Esophagus muscularis mucosa (tissue), 4 donors: ENCODE data around the gene OPRL1. TPM values are rescaled to one million over a fixed set of nuclear protein-coding genes. Genes with fewer than 3 reads are reported as not detected.

Source experiments
- DNase-seq: peaks from one replicate; pipeline ENCODE4 v3.0.0-alpha.2; 2017; ENCODE audit errors: extremely low spot score
- H3K27ac ChIP-seq, 4 donors: fragments of 200-600 bp; sonication (generic); replicated peaks in 1 of 4; 1 replicate in 3 of 4; 2 replicates in 1 of 4; pipeline ENCODE4 v1.5.1; 2016 to 2019; ENCODE audit warnings: mild to moderate bottlenecking in 1 of 4
- H3K27me3 ChIP-seq, 4 donors: fragments of 200-600 bp; sonication (generic); one replicate each; pipeline versions ENCODE4 v1.5.1 to v1.6.0; 2016 to 2019
- H3K36me3 ChIP-seq, 4 donors: fragments of 200-600 bp; sonication (generic); one replicate each; pipeline ENCODE4 v1.5.1; 2016 to 2019
- H3K4me1 ChIP-seq, 4 donors: fragments of 200-600 bp; sonication (generic); one replicate each; pipeline ENCODE4 v1.5.1; 2016 to 2019
- H3K4me3 ChIP-seq, 4 donors: fragments of 200-600 bp; sonication (generic); 1 replicate in 2 of 4; 2 replicates in 2 of 4; pipeline ENCODE4 v1.5.1; 2016 to 2019; ENCODE audit warnings: mild to moderate bottlenecking in 4 of 4, moderate library complexity in 1 of 4
- H3K9me3 ChIP-seq, 4 donors: fragments of 200-600 bp; sonication (generic); 1 replicate in 3 of 4; 2 replicates in 1 of 4; pipeline ENCODE4 v1.5.1; 2016 to 2019
- EP300 ChIP-seq: sonication (generic); formaldehyde crosslinking; IDR thresholded peaks from one replicate; pipeline ENCODE4 v1.6.1; 2017; ENCODE audit warnings: antibody characterized with exemption
- POLR2A ChIP-seq: fragments of 450-650 bp; IDR thresholded peaks from one replicate; pipeline ENCODE4 v1.6.1; 2017; ENCODE audit warnings: antibody characterized with exemption, moderate library complexity, mild to moderate bottlenecking, low read depth
- POLR2AphosphoS5 ChIP-seq, 2 donors: sonication (generic); formaldehyde crosslinking; IDR thresholded peaks; one replicate each; pipeline ENCODE4 v1.6.1; 2017; ENCODE audit warnings: antibody characterized with exemption in 2 of 2
- WGBS: methylation state at CpG from one replicate; pipeline ENCODE4 v1.1.5; 2018; 5-methylcytosine and 5-hydroxymethylcytosine counted together
- intact Hi-C: fragments of 100-400 bp; cut with DNase I; formaldehyde crosslinking; loops from one replicate; pipeline ENCODE4 v1.15.1; 2023
- total RNA-seq, 4 donors: library from RNA; depleted of rRNA; stranded (reverse); fragments of >200 nt; gene quantifications; one replicate each; pipeline versions ENCODE4 v1.1.0 to v1.2.1, GENCODE V29; 2016
- TF ChIP-seq, protein P1 (sequence below), 3 experiments: fragments of 200-600 bp in 2 of 3; fragments of 450-650 bp in 1 of 3; sonication (generic) in 2 of 3; IDR thresholded peaks; one replicate each; pipeline ENCODE4 v1.5.1; 2017 to 2019; ENCODE audit warnings: antibody characterized with exemption in 3 of 3, mild to moderate bottlenecking in 2 of 3, moderate library complexity in 1 of 3

Gene OPRL1
- total RNA-seq, 4 donors from 2014 or later, result 0.42 to 1.4 (median 0.87) TPM

DNA sequence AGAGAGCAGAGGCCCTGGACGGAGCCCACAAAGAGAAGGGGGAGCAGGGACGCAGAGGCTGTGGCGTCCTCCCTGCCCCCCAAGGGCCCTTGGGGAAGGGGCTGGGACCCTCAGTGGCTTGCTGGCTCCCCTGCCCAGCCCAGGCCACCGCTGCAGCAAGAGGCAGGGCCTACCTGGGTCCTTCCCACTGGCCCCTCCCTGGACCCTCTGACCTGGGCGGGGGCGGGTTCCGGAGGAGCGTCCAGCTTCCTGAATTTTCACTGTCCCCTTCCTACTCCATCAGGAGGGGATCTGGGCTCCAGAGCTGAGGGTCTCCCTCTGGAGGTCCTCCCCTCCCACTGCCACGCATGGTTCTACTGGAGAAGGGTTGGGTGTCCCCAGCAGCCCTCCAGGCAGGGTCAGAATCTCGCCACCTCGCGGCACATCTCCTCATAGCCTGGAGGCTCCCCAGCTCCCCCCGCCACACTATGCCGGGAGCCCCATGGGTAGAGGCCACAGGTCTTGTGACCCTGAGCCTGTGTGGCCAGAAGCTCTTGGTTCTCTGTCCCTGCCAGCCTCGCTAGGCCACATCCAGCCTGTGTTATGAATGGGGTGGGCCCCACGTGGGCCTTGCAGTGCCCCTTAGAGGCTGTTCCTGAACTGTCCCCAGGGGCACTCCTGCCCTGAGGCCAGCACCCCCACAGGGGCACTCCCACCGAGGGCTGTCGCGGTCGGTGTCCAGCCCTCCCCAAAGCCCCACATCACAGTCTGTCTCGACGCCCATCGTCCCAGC, 29.4 kb upstream of the OPRL1 start:
- 87% methylated on average over 5 of the region's 23 CpGs for WGBS

DNA sequence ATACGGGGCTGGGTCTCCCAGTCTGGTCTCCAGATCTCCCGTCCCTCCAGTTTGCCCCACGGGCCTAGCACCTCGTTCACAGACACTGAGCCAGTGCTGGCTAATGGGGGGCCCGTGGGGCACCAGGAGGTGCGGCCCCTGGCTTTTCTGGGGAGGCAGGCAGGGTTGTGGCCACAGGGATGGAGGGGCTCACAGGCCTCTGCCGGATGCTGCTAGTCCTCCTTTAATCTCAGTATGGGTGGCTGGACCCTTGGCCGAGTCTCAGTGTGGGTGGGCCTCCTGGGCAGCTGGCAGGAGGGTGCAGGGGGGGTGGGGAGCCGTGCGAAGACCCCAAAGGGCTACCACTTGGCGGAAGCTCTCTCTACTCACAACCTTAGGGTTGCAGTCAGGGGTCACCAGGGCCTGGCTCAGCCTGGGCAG, 28.8 kb upstream of the OPRL1 start:
- 89% methylated on average over 3 of the region's 11 CpGs for WGBS
- Histone ChIP-seq H3K36me3 (peaks cover 0 to 21% (median 0%) of the 10 kb centered on the region in 4 donors), H3K4me3 (peak overlapping the region in 3 of 4 donors; percentile 46 to 57 (median 47)), H3K9me3 (no peaks in the 10 kb centered on the region), H3K27me3 (peaks cover 0 to 100% (median 36%) of the 10 kb centered on the region in 4 donors), H3K27ac (peak overlapping the region; percentile 57 to 77 (median 74)), H3K4me1 (peaks cover 20 to 56% (median 49%) of the 10 kb centered on the region in 4 donors)
- intact Hi-C loops, result no loop called here
- TF ChIP-seq POLR2AphosphoS5 (IDR thresholded peaks at IDR 0.05), result no peak
- no peak for TF ChIP-seq EP300
- TF ChIP-seq, protein P1, sequence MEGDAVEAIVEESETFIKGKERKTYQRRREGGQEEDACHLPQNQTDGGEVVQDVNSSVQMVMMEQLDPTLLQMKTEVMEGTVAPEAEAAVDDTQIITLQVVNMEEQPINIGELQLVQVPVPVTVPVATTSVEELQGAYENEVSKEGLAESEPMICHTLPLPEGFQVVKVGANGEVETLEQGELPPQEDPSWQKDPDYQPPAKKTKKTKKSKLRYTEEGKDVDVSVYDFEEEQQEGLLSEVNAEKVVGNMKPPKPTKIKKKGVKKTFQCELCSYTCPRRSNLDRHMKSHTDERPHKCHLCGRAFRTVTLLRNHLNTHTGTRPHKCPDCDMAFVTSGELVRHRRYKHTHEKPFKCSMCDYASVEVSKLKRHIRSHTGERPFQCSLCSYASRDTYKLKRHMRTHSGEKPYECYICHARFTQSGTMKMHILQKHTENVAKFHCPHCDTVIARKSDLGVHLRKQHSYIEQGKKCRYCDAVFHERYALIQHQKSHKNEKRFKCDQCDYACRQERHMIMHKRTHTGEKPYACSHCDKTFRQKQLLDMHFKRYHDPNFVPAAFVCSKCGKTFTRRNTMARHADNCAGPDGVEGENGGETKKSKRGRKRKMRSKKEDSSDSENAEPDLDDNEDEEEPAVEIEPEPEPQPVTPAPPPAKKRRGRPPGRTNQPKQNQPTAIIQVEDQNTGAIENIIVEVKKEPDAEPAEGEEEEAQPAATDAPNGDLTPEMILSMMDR (IDR thresholded peaks at IDR 0.05), result no peak
- TF ChIP-seq POLR2A, result no peak
- DNase-seq, result no peak

More for the DNA sequence above, 29.4 kb upstream of the OPRL1 start:
- Histone ChIP-seq H3K36me3 (peaks cover 0 to 21% (median 0%) of the 10 kb centered on the region in 4 donors), H3K27me3 (peaks cover 0 to 100% (median 36%) of the 10 kb centered on the region in 4 donors), H3K9me3 (no peaks in the 10 kb centered on the region), H3K4me1 (peaks cover 20 to 55% (median 44%) of the 10 kb centered on the region in 4 donors), H3K27ac (peak overlapping the region; percentile 57 to 77 (median 74)), H3K4me3 (peak overlapping the region; percentile 45 to 57 (median 46))
- intact Hi-C loops, result no loop called here
- no peak for DNase-seq
- no peak for TF ChIP-seq POLR2AphosphoS5 (IDR thresholded peaks at IDR 0.05)
- no peak for TF ChIP-seq POLR2A
- no peak for TF ChIP-seq EP300
- TF ChIP-seq, protein P1 (IDR thresholded peaks at IDR 0.05), result no peak

DNA sequence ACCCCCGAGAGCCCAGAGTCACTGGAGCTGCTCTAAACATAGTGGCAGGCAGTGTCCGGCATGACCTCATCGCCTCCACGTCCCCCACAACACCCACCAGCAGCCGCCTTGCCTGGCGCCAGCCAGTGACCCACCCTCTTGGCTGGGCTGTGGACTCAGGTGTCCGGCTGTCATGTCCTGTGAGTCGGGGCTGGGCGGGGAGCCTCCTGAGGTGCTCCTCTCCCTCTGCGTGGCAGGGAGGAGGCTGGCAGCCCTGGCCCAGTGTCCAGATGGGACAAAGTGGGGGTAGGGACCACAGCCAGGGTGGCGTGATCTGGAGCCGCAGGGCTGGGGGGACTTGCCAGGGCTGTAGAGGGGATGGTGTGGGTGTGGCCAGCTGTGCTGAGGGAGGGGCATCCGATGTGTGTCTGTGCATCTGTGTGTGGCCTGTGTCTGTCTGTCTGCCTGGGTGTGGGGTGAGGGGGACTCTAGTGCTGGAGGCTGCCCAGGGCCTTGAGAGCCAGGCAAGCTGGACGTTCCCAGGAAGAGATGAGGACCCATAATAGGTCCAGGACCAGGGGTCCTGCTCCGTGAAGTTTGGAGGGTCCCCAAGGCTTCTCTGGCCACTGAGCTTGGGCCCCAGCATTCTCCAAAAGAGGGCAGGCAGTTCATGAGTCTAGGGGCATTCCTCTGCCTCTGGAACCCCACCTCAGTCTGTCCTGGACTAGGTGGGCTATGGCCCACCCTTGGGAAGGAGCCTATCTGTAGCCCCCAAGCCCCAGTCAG, 28.1 kb upstream of the OPRL1 start:
- intact Hi-C loops, result no loop called here
- no peak for DNase-seq
- peak; percentile 65 to 77 for TF ChIP-seq POLR2AphosphoS5 (IDR thresholded peaks at IDR 0.05)
- no peak for TF ChIP-seq POLR2A
- TF ChIP-seq, protein P1 (IDR thresholded peaks at IDR 0.05), result no peak
- TF ChIP-seq EP300, result no peak
- WGBS, result 84% methylated on average over 5 of the region's 15 CpGs
- H3K36me3 ChIP-seq, result peaks cover 0 to 15% (median 0%) of the 10 kb centered on the region in 4 donors
- peaks cover 0 to 100% (median 36%) of the 10 kb centered on the region in 4 donors for H3K27me3 ChIP-seq
- no peaks in the 10 kb centered on the region for H3K9me3 ChIP-seq
- H3K4me1 ChIP-seq, result peaks cover 26 to 63% (median 54%) of the 10 kb centered on the region in 4 donors
- peak overlapping the region; percentile 57 to 77 (median 71) for H3K27ac ChIP-seq
- no peak overlapping the region for H3K4me3 ChIP-seq

DNA sequence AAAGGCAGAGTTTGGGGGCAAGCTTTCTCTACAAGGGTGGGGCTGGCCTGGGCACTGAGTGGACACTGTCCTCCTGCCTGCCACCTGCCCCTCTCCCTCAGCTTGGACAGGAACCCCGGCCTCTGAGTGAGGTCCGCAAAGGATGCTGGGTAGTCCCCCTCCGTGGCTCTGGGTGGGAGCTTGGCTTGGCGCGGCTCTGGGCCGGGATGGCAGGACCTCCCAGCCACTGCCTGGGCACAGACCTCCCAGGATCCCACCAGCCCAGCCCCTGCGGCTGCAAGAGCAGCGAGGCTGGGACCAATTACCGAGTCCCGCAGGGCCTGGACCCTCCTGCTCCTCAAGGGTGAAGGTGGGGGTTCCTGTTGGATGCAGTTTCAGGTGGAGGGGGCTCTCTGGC, 27.6 kb upstream of the OPRL1 start:
- Histone ChIP-seq H3K36me3 (peaks cover 0 to 9% (median 0%) of the 10 kb centered on the region in 4 donors), H3K27ac (peak overlapping the region; percentile 49 to 77 (median 68)), H3K27me3 (peaks cover 0 to 100% (median 33%) of the 10 kb centered on the region in 4 donors), H3K4me1 (peaks cover 27 to 68% (median 58%) of the 10 kb centered on the region in 4 donors), H3K4me3 (no peak overlapping the region), H3K9me3 (no peaks in the 10 kb centered on the region)
- 96% methylated on average over 4 of the region's 10 CpGs for WGBS
- TF ChIP-seq POLR2A (no peak), POLR2AphosphoS5 (IDR thresholded peaks at IDR 0.05) (no peak), EP300 (no peak)
- TF ChIP-seq, protein P1 (IDR thresholded peaks at IDR 0.05), result no peak
- DNase-seq, result no peak
- intact Hi-C loops, result no loop called here
